GM19397 (cell line): ENCODE results near the gene RPL35A.
A peak's percentile ranks its signal among the peaks of the same experiment; 100 is the strongest.
"Not testable (repeated sequence)": the region's sequence is repeated elsewhere in the genome, so short reads cannot be mapped to it uniquely, and the experiment has no call there.

Experiments used
- ATAC-seq: cut with Tn5 transposase; IDR thresholded peaks from one replicate; pipeline ENCODE4 v1.9.1; 2021; ENCODE audit warnings: mild to moderate bottlenecking, moderate library complexity; ENCODE audit not compliant: unreplicated experiment

RPL35A gene

GRCh38 chr3:197949778-197950676, at the start of gene RPL35A:
RPL35A (plus strand) TSS chr3:197950190; CDS start chr3:197950968, 778 bp downstream.
- ATAC-seq = peak; percentile 92

GRCh38 chr3:197901626-197902025, 48.4 kb upstream of the RPL35A start:
- no peak for ATAC-seq

- peak; percentile 74 for ATAC-seq
Observed at GRCh38 chr3:197906023-197906849, 43.8 kb upstream of the RPL35A start.

DNA sequence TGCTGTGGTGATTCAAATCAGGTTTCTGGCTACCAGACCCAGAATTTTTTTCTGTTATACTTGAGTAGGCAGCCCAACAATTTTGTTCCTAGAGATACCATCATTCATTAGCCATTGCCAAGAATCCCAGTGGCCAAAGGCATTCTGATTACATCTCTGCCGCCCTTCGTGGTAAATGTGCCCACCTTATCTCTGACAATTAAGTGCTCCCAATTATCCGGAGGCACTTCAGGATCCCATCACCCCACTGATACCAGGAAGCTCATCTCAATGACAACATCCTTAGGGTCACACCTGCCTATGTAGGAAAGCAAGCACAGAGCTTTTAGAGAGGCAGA, 43.2 kb upstream of the RPL35A start:
- no peak for ATAC-seq

DNA sequence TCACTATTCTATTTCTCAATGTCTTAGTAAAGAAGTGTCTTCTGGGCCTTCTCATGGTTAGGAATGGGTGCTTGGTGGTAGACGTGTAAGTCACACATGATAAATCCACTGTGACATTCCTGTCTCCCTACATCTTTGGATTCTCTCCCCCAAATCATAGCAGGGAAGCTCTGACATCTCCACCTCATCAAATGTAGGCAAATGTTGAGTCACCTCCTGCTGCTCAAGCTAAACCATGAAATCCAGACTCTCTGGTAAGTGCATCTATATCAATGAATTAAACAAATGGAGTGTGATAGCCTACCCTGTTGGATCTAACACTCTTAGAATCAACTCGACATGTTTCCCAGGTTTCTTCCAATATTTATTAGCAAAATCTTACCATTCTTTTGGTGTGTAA, 42.8 kb upstream of the RPL35A start:
- ATAC-seq = no peak

DNA sequence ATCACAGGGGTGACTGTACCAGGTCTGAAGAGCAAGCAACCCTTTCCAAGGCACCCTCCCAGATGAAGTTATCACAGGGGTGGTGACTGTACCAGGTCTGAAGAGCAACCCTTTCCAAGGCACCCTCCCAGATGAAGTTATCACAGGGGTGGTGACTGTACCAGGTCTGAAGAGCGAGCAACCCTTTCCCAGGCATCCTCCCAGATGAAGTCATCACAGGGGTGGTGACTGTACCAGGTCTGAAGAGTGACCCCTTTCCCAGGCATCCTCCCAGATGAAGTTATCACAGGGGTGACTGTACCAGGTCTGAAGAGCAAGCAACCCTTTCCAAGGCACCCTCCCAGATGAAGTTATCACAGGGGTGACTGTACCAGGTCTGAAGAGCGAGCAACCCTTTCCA, 41.4 kb upstream of the RPL35A start:
- not testable (repeated sequence) for ATAC-seq

DNA sequence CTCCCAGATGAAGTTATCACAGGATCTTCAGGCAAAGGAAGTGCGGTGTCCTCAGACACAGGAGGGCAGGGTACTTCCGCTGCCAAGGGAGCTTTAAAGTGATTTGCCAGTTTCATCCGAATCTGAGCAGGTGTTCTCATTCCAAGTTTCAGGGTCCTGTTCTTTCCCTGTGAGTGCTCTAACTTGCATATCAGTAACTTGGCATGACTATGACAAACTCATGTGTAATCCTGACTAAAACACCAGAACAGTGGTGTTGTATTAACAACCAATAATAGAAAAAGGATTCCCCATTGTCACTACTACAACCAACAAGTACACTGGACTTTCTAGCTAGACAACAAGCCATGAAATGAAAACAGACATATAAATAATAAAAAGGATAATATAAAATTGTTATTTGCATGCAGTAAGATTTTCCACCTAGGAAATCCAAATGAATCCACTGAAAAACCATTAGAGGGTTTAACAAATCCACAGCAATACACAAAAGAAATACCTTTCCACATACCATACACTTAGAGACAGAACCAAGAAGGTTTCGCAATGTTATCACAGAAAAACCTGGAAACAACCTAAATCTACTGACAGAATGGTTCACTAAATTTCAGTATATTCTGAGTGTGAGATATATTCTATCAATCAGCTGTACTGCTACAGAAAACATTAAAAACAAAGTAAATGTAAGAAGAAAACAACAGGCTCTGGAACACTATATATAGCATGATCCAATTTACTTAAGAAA, 40.9 kb upstream of the RPL35A start:
- no peak for ATAC-seq

- no peak for ATAC-seq
Observed at GRCh38 chr3:197912741-197913476, 37.1 kb upstream of the RPL35A start.

GRCh38 chr3:197913641-197914380, 36.2 kb upstream of the RPL35A start:
- ATAC-seq = no peak

GRCh38 chr3:197921429-197922275, 28.3 kb upstream of the RPL35A start:
- not testable (repeated sequence) for ATAC-seq

DNA sequence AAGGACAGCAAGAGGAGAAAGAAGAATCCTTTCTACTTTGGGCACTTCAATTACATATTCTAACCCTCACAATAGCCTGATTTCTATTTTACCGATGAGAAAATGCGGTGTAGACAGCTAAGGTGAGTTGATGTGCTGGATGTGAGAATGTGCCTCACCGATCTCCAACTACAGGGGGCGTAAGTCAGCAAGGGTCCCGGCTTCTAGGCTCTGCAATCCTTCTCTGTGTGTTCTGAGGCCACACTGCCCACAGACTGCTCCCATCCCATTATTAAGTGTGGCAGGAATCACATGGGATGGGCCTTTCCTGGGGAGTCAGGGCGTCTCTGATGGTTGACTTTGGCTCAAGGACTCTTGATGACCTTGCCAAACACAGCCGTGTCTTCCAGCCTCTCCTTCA, 23.6 kb upstream of the RPL35A start:
- ATAC-seq = no peak

GRCh38 chr3:197927578-197927977, 22.4 kb upstream of the RPL35A start:
- ATAC-seq = not testable (repeated sequence)

DNA sequence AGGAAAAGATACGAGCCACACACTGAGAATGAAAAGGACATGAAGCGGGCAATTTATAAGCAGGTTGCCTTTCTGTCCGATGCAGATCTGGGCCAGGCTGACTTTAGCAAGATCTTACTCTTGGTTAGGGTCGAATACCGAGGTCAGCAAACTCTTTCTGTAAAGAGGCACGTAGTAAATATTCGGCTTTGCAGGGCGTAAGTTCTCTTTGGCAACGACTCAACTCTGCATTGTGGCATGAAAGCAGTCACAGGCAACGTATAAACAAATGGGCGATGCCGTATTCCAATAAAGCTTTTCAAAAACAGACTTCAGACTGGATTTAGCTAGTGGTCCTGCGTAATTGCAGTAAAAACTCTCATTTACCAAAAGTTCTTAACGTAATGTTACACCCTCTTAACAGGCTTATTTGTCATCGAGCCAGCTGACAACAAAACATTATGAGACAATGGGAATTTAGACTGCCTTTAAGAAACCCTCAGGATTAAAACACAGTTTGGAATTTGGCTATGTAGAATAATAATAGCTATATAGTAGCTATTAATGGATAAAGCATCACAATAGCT, 13.1 kb upstream of the RPL35A start:
- ATAC-seq = no peak

GRCh38 chr3:197940745-197941384, 9.1 kb upstream of the RPL35A start:
- ATAC-seq = no peak

GRCh38 chr3:197942956-197943556, 6.9 kb upstream of the RPL35A start:
- ATAC-seq = no peak

DNA sequence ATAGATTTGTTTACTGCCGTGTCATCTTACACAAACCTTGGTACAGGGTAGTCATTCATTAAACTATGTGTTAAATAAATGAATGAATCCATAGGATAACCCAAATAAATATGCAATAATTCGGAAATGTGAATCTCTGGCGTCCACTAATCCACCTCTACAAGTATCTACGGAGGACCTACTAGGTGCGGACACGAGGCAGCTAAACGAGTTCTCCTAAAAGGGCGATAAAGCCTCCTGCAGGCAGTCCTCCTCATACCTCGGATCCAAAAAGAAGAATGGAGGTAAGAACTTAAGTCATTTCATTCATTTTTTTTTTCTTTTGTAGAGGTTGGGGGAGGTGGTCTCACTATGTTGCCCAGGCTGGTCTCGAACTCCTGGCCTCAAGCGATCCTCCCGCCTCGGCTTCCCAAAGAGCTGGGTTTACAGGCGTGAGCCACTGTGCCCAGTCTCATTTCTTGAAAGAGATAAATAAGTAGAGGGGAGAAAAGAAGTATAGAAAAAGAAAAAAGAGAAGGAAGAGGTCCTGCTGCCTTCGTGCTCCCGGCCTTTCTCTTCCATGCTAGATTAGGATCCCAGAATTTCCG, 706 bp upstream of the RPL35A start:
- ATAC-seq = no peak

DNA sequence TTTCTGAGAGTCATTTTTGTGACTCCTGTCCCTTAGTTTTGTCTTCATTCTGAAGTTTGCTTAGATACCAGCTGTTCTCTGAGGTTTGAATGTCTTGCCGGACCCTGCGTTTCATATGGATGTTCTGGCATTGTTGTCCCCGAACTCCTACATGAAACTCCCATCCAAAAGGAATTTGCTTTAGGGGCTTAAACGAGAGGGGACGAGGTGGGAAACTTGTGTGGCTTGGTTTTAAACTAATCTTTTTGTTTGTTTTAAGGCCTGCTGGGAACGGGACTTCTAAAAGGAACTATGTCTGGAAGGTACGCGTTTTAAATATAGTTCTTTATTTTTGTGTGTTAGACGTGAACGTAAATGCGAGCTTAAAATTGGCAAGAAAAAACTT, 679 bp downstream of the RPL35A start:
- ATAC-seq = no peak
